Astrocyte (in vitro differentiated cells and primary cell): Measurements from ENCODE around the gene CMIP.

ENCODE experiments used
- CTCF ChIP-seq: IDR thresholded peaks from 2 replicates; pipeline ENCODE4 v1.5.1; 2011; ENCODE audit warnings: low read depth, mild to moderate bottlenecking, inconsistent platforms, low read length, moderate library complexity; ENCODE audit not compliant: insufficient read depth
- EZH2 ChIP-seq: IDR thresholded peaks from 2 replicates; pipeline ENCODE4 v1.6.1; 2012; ENCODE audit warnings: mild to moderate bottlenecking, low read length, inconsistent platforms; ENCODE audit not compliant: insufficient read depth

GRCh38 chr16:81415751-81416150 lies 28.9 kb upstream of the CMIP start:
- no peak for TF ChIP-seq CTCF
- TF ChIP-seq EZH2: no peak
